Medulla oblongata (tissue), 1 donor: ENCODE data around the gene HLF.

Experiments
- DNase-seq: peaks from one replicate; pipeline ENCODE4 v3.0.0-alpha.2; 2015; ENCODE audit errors: extremely low spot score

Gene HLF

GRCh38 chr17:55354010-55354409 is 89.2 kb downstream of the HLF start:
- DNase-seq: no peak

- no peak for DNase-seq
These were observed 90.2 kb downstream of the HLF start for GRCh38 chr17:55354941-55355340.

- peak; percentile 88 for DNase-seq
These were observed 91.9 kb downstream of the HLF start for GRCh38 chr17:55356434-55357328.

GRCh38 chr17:55360971-55361370 is 96.2 kb downstream of the HLF start:
- no peak for DNase-seq

- no peak for DNase-seq
These were observed 98.3 kb downstream of the HLF start for GRCh38 chr17:55363033-55363432.

GRCh38 chr17:55366020-55366481 is 101.3 kb downstream of the HLF start:
- peak; percentile 39 for DNase-seq

GRCh38 chr17:55368706-55369105 is 103.9 kb downstream of the HLF start:
- no peak for DNase-seq
